ENCODE measurements around the gene AGBL1.

Gene AGBL1

GRCh38 chr15:86735247-86736040 lies 655.8 kb downstream of the AGBL1 start:
- DNase-seq, result no peak
- no peak for ATAC-seq

DNA sequence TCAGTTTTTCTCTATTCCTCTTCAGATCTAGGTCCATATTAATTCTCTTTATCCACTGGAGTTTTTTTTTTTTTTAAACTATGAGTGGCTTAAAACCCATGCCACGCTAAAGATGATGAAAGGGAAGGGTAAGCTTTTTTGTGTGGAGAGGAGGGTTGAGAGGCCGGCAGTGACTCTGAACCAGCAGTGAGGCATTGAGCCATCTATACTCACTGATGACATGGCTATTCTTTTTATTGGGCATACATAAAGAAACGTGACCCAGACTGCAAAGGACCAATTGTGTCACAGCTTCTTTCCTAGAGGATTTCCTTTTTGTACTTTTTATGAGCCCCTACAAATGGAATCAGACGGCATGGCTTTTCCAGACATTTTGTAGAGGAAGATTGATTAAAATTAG lies 662.2 kb downstream of the AGBL1 start:
- ATAC-seq, result no peak

GRCh38 chr15:86743283-86743903 lies 663.7 kb downstream of the AGBL1 start:
- DNase-seq (peak; percentile 72), ATAC-seq (peak; percentile 82)

More for the DNA sequence above, 662.2 kb downstream of the AGBL1 start:
- DNase-seq, result no peak

GRCh38 chr15:86744198-86744780 lies 664.6 kb downstream of the AGBL1 start:
- DNase-seq (no peak), ATAC-seq (no peak)

DNA sequence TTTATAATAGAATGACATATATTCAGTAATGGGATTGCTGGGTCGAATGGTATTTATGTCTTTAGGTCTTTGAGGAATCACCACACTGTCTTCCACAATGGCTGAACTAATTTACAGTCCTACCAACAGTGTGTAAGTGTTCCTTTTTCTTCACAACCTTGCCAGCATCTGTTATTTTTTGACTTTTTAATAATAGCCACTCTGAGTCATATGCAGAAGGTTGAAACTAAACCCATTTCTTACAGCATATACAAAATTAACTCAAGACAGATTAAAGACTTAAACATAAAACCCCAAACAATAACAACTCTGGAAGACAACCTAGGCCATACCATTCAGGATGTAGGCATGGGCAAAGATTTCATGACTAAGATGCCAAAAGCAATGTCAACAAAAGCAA lies 671.4 kb downstream of the AGBL1 start:
- no peak for ATAC-seq
- no peak for DNase-seq

GRCh38 chr15:86754846-86755245 lies 675.2 kb downstream of the AGBL1 start:
- no peak for DNase-seq
- ATAC-seq, result no peak

DNA sequence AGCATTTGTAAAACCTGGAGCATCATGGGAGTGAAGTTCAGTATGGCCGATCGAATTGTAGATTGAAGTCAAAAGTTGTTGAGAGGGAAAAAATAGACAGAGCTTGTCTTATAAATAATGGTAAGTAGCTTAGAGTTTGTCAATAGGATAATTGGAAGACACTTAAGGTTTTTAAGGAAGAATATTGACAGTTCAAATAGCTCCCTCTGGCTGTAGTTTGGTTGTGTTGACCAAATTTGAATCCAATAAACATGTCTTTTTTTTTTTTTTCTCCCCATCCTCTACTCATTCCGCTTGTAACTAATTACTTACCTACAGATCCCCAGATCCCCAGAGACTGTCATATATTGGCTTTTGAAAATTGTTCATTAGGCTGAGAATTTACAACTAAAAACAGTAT lies 677.0 kb downstream of the AGBL1 start:
- DNase-seq (no peak), ATAC-seq (no peak)

DNA sequence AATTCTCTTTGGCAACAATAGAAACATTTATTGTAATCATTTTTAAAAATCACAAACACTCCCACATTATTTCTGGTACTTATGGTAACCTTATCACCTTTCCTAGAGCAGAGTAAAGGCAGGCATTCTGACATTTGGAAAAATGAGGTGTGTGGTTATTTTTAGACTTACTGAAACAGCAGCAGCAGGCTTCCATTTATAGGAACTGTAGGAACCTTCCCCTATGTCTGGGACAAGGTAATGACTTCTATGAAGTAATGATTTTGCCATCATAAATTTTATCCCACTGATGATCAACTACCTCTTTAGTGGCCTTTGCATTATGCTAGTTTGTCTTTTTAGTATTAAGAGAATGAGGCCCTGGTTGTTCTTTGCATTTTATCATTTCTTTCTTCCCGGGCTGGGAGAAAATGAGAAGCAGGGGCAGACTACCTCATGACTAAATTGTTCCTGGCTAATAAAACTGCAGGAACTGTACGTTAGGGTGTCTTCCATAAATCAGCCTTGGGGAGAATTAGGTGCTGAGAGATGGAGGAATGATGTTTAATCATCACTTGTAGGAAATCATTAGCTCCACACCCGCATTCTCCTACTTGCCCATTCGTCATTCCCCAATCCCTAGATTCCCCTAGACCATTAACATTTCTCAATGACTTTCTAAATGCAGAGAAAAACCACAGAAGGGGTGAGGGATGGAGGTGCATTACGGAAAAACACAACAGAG lies 680.3 kb downstream of the AGBL1 start:
- no peak for ATAC-seq

GRCh38 chr15:86762874-86763273 lies 683.2 kb downstream of the AGBL1 start:
- ATAC-seq, result no peak
- DNase-seq, result no peak

More for the DNA sequence above, 680.3 kb downstream of the AGBL1 start:
- no peak for DNase-seq

- no peak for DNase-seq
- ATAC-seq, result no peak
These were observed 684.4 kb downstream of the AGBL1 start for GRCh38 chr15:86764021-86764420.

DNA sequence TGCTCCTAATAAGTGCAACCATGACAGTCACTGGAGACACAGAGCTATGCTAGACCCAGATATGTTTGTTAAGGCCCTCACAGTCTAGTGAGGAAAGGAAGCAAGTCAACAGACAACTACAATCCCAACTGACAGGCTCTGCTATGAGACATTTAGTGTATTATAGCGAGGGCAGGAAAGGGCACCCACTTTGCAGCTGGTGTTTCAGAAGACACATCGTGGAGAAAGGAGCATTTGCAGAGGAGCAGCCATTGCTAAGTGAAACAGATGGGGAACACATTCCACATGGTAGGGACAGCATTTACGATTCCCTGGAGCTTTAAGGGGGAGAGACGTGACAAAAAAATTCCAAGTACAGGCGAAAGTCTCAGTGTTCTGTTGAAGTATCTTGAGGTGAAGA lies 685.6 kb downstream of the AGBL1 start:
- ATAC-seq, result no peak
- DNase-seq, result no peak

GRCh38 chr15:86772369-86773059 lies 692.8 kb downstream of the AGBL1 start:
- ATAC-seq (no peak), DNase-seq (no peak)

- ATAC-seq, result no peak
- DNase-seq, result no peak
These were observed 694.1 kb downstream of the AGBL1 start for GRCh38 chr15:86773736-86774135.

DNA sequence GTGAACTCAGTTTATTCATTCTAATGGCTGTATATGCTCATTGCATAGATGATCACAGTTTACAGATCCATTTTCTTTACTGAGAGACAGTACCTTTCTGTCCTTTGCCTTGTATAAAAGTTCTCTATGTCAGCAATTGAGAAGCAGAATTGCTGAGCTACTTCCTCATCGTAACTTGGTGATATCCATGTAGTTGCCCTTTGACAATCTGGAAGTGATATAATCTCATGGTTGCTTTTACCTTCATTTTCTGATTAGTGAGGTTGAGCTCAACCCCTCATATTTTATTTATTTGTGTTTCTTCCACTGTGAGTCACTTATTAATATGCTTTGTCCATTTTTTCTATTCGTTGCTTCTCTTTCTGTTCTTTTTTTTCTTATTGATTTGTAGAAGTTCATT lies 696.5 kb downstream of the AGBL1 start:
- ATAC-seq, result no peak
- no peak for DNase-seq

DNA sequence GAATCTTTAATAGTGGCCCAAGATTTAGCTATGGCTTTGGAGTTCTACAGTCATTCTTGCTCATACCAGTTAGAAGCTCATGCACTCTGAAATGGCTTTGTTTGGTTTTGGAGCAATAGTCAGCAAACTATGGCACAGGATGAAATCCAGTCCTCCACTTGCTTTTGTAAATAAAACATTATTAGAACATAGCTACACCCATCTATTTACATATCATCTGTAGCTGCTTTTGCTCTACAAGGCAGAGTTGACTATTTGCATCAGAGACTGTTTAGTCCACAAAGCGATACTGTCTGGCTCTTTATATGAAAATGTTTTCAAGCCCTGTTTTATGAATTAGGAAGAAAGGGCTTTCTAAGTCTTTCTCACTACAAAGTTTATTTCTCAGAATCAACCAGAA lies 716.9 kb downstream of the AGBL1 start:
- DNase-seq, result no peak
- ATAC-seq, result no peak

GRCh38 chr15:86797135-86797534 lies 717.5 kb downstream of the AGBL1 start:
- DNase-seq, result no peak
- ATAC-seq, result no peak

GRCh38 chr15:86799226-86799625 lies 719.6 kb downstream of the AGBL1 start:
- DNase-seq (no peak), ATAC-seq (no peak)

DNA sequence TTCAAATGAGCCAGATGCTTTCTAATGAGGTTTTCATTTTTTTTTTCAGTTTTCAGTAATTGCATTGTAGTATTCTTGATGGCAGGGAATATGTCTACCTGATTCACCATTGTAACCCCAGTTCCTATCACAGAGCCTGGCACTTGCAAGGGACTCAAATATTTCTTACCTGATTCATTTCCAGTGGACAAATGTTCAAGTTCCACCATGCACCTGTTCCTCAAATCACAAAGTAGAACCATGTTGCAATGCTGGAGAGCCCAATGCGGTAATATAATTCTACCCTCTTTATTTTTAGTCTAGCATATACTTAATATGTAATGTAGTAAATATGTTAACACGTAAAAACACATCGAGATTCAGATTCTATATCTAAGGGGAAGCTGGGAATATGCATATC lies 722.6 kb downstream of the AGBL1 start:
- ATAC-seq (no peak), DNase-seq (no peak)

DNA sequence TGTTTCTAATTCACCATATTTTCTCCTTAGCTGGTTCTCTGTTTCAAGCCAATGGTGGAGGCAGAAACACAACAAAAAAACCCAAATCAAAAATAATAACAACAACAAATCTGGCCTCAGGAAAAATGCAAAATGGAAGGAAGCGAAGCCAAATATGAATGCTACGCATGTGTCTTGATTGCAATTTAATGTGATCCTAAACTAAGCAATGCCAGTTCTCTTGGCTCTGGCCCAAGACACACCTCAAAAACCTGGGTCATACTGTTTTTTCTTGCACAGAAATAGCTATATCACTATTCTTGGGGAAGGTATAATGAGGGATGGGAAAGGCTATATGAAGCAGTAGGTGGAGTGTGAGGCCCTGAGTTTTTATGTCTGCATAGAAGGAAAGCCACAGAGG lies 724.7 kb downstream of the AGBL1 start:
- ATAC-seq (no peak), DNase-seq (no peak)

GRCh38 chr15:86810329-86810728 lies 730.7 kb downstream of the AGBL1 start:
- DNase-seq (no peak), ATAC-seq (no peak)

DNA sequence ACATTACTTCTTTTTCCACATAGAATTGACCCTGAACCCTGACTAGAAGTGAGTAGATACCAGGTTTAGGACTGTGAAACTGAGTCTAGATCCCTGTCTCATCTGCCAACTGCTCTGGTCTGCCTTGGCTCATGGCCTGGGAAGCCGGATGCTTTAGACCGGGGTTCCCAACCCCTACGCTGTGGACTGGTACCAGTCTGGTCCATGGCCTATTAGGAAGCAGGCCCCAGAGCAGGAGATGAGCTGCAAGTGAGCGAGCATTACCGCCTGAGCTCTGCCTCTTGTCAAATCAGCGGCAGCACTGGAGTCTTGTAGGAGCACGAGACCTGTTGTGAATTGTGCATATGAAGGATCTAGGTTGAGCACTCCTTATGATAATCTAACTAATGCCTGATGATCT lies 734.2 kb downstream of the AGBL1 start:
- DNase-seq, result no peak
- no peak for ATAC-seq

DNA sequence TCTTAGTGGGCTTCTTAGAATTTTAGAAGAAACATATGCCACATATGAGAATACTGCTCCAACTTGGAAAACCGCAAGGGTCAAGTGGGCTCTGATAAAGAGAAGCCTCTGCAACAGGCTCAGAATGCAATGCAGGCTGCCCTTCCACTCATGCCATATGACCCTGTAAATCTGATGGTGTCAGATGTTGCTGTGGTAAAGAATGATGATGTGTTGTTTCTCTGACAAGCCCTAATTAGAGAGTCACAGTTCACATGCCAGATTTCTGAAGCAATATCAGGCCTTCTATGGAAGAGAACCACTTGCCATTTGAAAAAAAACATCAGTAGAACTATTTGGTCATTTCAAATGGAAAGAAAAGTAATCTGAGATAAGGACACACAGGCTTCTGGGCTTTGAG lies 749.6 kb downstream of the AGBL1 start:
- ATAC-seq, result no peak
- no peak for DNase-seq
